ENCODE measurements around the gene RNF31. TPM values are rescaled to one million over a fixed set of nuclear protein-coding genes. Genes with fewer than 3 reads are reported as not detected.

The RNF31 gene
- total and polyA plus RNA-seq, 2 of the 13 experiments (the other 11 are each of a cell fraction or from before 2014, with no cell fraction given), result 48.2 to 86.8 TPM

DNA sequence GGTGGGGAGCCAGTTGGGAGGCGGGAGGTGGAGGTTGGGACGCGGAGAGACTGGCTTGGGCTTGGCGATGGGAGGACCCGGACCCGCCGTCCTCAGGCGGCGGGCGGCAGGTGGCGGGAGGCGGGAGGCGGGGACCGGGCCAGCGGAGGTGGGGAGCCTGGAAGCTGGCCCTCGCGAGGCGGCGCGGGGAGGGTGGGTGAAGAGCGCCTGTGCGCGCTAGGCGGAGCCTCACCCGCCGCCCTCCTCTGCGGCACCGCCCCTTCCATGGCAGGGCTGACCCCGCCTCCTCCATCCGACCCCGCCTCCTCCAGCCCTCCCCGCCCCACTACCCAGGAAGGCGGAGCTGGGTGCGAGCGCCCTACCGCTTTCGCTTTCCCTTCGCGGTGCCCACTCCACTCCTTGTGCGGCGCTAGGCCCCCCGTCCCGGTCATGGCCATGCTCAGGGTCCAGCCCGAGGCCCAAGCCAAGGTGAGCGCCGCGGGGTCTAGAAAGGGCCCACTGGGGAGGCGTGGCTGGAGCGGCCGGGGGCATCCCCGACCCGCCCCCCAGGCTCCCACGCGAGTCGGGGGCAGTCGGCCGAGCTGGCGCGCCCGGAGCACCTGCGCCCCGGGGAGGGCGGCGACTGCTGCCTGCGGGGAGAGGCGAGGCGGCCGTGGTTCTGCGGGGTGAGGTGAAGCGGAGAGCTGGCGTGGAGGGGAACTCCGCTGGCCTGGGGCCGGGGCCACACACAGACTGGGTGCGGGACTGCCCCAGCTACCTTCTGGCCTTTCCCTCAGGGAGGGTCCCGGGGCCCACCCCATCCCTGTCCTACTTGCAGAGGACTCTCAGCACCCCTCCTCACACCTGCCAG, 11.2 kb upstream of the RNF31 start, which contains the start of gene PSME1 (continued):
- TF ChIP-seq, protein P1, sequence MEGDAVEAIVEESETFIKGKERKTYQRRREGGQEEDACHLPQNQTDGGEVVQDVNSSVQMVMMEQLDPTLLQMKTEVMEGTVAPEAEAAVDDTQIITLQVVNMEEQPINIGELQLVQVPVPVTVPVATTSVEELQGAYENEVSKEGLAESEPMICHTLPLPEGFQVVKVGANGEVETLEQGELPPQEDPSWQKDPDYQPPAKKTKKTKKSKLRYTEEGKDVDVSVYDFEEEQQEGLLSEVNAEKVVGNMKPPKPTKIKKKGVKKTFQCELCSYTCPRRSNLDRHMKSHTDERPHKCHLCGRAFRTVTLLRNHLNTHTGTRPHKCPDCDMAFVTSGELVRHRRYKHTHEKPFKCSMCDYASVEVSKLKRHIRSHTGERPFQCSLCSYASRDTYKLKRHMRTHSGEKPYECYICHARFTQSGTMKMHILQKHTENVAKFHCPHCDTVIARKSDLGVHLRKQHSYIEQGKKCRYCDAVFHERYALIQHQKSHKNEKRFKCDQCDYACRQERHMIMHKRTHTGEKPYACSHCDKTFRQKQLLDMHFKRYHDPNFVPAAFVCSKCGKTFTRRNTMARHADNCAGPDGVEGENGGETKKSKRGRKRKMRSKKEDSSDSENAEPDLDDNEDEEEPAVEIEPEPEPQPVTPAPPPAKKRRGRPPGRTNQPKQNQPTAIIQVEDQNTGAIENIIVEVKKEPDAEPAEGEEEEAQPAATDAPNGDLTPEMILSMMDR (CRISPR knock-in tag; IDR thresholded peaks at IDR 0.05), result peak; percentile 47; the same call in 1 of the 2 replicates
- TF ChIP-seq ARNT2 (CRISPR knock-in tag; IDR thresholded peaks at IDR 0.05; ENCODE audit: low read depth) (peak; percentile 94), CHCHD3 (CRISPR knock-in tag; IDR thresholded peaks at IDR 0.05) (no peak; the same call in 1 of the 2 replicates), ZNF569 (CRISPR knock-in tag; IDR thresholded peaks at IDR 0.05; ENCODE audit: borderline replicate concordance) (peak; percentile 19; the same call in 1 of the 2 replicates), ZFP41 (CRISPR knock-in tag; IDR thresholded peaks at IDR 0.05; ENCODE audit: borderline replicate concordance) (no peak), LCORL (IDR thresholded peaks at IDR 0.05) (no peak), LCORL (CRISPR knock-in tag; IDR thresholded peaks at IDR 0.05) (no peak), PRPF4 (IDR thresholded peaks at IDR 0.05; ENCODE audit: low read depth, low read length, poor library complexity, severe bottlenecking) (no peak), TMF1 (CRISPR knock-in tag; IDR thresholded peaks at IDR 0.05; ENCODE audit: low read depth) (no peak), ZNF776 (CRISPR knock-in tag; IDR thresholded peaks at IDR 0.05) (peak; percentile 97), ARNT (IDR thresholded peaks at IDR 0.05) (no peak), SAFB2 (CRISPR knock-in tag; IDR thresholded peaks at IDR 0.05; ENCODE audit: borderline replicate concordance, low read depth) (no peak; the same call in none of the 2 replicates), DR1 (CRISPR knock-in tag; IDR thresholded peaks at IDR 0.05) (peak; percentile 77; the same call in 1 of the 2 replicates), ZNF790 (CRISPR knock-in tag; IDR thresholded peaks at IDR 0.05; ENCODE audit: borderline replicate concordance) (no peak), ONECUT2 (CRISPR knock-in tag; IDR thresholded peaks at IDR 0.05) (no peak; the same call in 1 of the 2 replicates), CC2D1A (CRISPR knock-in tag; IDR thresholded peaks at IDR 0.05) (peak; percentile 65; the same call in 1 of the 2 replicates), KMT2A (CRISPR knock-in tag; IDR thresholded peaks at IDR 0.05) (peak; percentile 99), BCL6 (CRISPR knock-in tag; IDR thresholded peaks at IDR 0.05) (peak; percentile 57), NR2F1 (CRISPR knock-in tag; IDR thresholded peaks at IDR 0.05) (no peak), FIP1L1 (IDR thresholded peaks at IDR 0.05; ENCODE audit: borderline replicate concordance, insufficient read depth, low read depth, low read length) (no peak)
- TF ChIP-seq, protein P2, sequence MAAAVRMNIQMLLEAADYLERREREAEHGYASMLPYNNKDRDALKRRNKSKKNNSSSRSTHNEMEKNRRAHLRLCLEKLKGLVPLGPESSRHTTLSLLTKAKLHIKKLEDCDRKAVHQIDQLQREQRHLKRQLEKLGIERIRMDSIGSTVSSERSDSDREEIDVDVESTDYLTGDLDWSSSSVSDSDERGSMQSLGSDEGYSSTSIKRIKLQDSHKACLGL (CRISPR knock-in tag; IDR thresholded peaks at IDR 0.05), result peak; percentile 81
- TF ChIP-seq, protein P3, sequence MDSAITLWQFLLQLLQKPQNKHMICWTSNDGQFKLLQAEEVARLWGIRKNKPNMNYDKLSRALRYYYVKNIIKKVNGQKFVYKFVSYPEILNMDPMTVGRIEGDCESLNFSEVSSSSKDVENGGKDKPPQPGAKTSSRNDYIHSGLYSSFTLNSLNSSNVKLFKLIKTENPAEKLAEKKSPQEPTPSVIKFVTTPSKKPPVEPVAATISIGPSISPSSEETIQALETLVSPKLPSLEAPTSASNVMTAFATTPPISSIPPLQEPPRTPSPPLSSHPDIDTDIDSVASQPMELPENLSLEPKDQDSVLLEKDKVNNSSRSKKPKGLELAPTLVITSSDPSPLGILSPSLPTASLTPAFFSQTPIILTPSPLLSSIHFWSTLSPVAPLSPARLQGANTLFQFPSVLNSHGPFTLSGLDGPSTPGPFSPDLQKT (CRISPR knock-in tag; IDR thresholded peaks at IDR 0.05; ENCODE audit: borderline replicate concordance), result no peak
- TF ChIP-seq, protein P4, sequence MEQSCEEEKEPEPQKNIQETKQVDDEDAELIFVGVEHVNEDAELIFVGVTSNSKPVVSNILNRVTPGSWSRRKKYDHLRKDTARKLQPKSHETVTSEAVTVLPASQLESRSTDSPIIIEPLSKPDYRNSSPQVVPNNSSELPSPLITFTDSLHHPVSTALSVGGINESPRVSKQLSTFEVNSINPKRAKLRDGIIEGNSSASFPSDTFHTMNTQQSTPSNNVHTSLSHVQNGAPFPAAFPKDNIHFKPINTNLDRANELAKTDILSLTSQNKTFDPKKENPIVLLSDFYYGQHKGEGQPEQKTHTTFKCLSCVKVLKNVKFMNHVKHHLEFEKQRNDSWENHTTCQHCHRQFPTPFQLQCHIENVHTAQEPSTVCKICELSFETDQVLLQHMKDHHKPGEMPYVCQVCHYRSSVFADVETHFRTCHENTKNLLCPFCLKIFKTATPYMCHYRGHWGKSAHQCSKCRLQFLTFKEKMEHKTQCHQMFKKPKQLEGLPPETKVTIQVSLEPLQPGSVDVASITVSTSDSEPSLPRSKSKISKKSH (CRISPR knock-in tag; IDR thresholded peaks at IDR 0.05; ENCODE audit: borderline replicate concordance), result no peak
- TF ChIP-seq, protein P5, sequence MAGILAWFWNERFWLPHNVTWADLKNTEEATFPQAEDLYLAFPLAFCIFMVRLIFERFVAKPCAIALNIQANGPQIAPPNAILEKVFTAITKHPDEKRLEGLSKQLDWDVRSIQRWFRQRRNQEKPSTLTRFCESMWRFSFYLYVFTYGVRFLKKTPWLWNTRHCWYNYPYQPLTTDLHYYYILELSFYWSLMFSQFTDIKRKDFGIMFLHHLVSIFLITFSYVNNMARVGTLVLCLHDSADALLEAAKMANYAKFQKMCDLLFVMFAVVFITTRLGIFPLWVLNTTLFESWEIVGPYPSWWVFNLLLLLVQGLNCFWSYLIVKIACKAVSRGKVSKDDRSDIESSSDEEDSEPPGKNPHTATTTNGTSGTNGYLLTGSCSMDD (CRISPR knock-in tag; IDR thresholded peaks at IDR 0.05), result no peak

All from HepG2 (cell line).